Mucosa of descending colon (tissue), 3 donors: Measurements from ENCODE around the gene AP1AR. TPM values are rescaled to one million over a fixed set of nuclear protein-coding genes. Genes with fewer than 3 reads are reported as not detected.
"Not testable (repeated sequence)": the region's sequence is repeated elsewhere in the genome, so short reads cannot be mapped to it uniquely, and the experiment has no call there.

Experiments used
- ATAC-seq: fragments of 200-7000 bp; cut with Tn5 transposase; one replicate; pipeline ENCODE4 v1.9.1; 2020; ENCODE audit warnings: mild to moderate bottlenecking, moderate library complexity
- DNase-seq, 3 donors: peaks; one replicate each; pipeline ENCODE4 v3.0.0-alpha.2; 2020
- H3K36me3 ChIP-seq: fragments of 200-600 bp; one replicate; pipeline ENCODE4 v1.8.0; 2021; ENCODE audit warnings: low read depth, mild to moderate bottlenecking
- H3K4me1 ChIP-seq: fragments of 200-600 bp; one replicate; pipeline ENCODE4 v1.8.0; 2021; ENCODE audit warnings: low read depth, mild to moderate bottlenecking
- H3K4me3 ChIP-seq: fragments of 200-600 bp; one replicate; pipeline ENCODE4 v1.8.0; 2021; ENCODE audit warnings: mild to moderate bottlenecking
- H3K9me3 ChIP-seq: fragments of 200-600 bp; one replicate; pipeline ENCODE4 v1.8.0; 2021; ENCODE audit warnings: mild to moderate bottlenecking
- CTCF ChIP-seq: fragments of 200-600 bp; IDR thresholded peaks from one replicate; pipeline ENCODE4 v1.8.0; 2022; ENCODE audit warnings: antibody characterized with exemption, mild to moderate bottlenecking
- intact Hi-C, 2 donors: fragments of 100-400 bp; cut with DNase I in 1 of 2; cut with micrococcal nuclease in 1 of 2; formaldehyde crosslinking; loops; one replicate each; pipeline versions ENCODE4 v1.11.0 to v1.11.1; 2022; cut with DNase I, micrococcal nuclease
- total RNA-seq, 3 donors: library from RNA; stranded (reverse); fragmentation: NEBNext Ultra II Directional in 2 of 3; extraction: Animal tissue kit (Norgen Biotek cat#: 25700) in 2 of 3; gene quantifications; one replicate each; pipeline versions ENCODE4 v1.2.1 to v1.2.4, GENCODE V29; 2021 to 2023
- donor health status: DM: no; HTN: no; CAD: no; lungs with moderate emphysema.
- donor health status: DM: no; HTN: no; CAD: no.
- donor health status: DM: no; HTN: yes; CAD: no.

AP1AR gene
- total RNA-seq, 3 donors from 2014 or later = 32.3 to 51.5 (median 35.9) TPM

GRCh38 chr4:112299721-112300120 lies 68.1 kb downstream of the AP1AR start:
- Histone ChIP-seq H3K36me3 (no peaks in the 10 kb centered on the region), H3K4me1 (peaks cover 8% of the 10 kb centered on the region), H3K4me3 (no peak overlapping the region), H3K9me3 (no peaks in the 10 kb centered on the region)
- no peak for TF ChIP-seq CTCF
- DNase-seq (no peak), ATAC-seq (no peak)
- intact Hi-C loops = no loop called here

DNA sequence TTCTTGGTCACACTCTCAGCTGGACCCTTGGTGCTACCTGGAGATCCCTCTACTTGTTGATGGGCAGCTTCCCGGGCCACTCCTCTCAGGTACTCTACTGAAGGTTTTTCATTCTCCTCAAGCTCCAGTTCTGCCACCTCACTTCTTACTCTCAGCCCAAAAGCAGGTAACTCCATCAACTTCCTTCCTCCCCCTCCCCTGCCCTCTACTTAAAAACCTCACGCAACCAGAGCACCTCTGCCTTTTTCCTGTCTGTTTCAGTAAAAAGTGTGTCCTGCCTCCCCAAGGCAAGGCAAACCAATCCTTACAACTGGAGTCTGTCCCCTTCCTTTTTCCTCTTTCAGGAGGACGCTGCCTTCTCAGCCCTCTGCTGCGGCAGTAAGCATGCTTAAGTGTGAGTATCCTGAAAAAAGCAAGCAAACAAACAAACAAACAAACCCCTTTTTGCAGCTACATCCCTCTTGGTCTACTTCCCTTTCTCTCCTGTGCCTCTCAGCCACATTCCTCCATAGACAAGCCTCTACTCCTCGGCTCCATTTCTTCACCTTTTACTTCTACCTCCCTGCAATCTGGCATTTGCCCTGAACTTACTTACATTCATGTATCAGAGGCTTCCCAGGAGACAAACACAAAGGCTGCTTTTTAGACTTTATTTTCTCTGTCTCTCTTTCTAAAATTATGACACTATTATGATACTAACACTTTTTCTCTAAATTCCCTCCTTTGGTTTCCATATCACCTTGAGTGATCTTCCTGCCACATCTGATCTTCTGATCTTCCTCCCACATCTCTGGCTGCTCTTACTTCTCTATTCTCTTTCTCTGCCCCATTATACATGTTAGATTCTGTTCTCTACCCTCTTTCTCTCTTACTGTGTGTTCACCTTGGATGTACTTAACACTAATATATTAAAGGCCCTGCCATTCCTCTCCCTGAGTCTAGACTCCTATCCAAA lies 71.0 kb downstream of the AP1AR start:
- no peak for TF ChIP-seq CTCF
- H3K9me3 ChIP-seq = no peaks in the 10 kb centered on the region
- DNase-seq (no peak), ATAC-seq (peak; percentile 25)
- H3K36me3 ChIP-seq = no peaks in the 10 kb centered on the region
- intact Hi-C loops = no loop called here
- peaks cover 5% of the 10 kb centered on the region for H3K4me1 ChIP-seq
- H3K4me3 ChIP-seq = no peak overlapping the region

DNA sequence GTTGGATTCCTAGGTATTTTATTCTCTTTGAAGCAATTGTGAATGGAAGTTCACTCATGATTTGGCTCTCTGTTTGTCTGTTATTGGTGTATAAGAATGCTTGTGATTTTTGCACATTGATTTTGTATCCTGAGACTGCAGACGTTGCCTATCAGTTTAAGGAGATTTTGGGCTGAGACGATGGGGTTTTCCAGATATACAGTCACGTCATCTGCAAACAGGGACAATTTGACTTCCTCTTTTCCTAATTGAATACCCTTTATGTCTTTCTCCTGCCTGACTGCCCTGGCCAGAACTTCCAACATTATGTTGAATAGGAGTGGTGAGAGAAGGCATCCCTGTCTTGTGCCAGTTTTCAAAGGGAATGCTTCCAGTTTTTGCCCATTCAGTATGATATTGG lies 73.9 kb downstream of the AP1AR start:
- H3K4me1 ChIP-seq, H3K4me3 ChIP-seq, H3K36me3 ChIP-seq, H3K9me3 ChIP-seq, intact Hi-C loops, DNase-seq, ATAC-seq: not testable (repeated sequence)

DNA sequence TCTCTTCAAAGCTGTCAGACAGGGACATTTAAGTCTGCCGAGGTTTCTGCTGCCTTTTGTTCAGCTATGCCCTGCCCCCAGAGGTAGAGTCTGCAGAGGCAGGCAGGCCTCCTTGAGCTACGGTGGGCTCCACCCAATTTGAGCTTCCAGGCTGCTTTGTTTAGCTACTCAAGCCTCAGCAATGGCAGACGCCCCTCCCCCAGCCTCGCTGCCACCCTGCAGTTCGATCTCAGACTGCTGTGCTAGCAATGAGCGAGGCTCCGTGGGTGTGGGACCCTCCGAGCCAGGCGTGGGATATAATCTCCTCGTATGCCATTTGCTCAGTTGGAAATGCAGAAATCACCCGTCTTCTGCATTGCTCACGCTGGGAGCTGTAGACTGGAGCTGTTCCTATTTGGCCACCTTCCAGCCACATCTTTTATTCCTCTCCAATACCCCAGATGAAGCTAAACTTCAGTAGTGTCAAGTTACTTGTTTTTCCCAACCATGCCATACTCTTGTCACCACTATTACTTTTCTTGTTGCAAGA lies 77.7 kb downstream of the AP1AR start:
- DNase-seq, H3K9me3 ChIP-seq, ATAC-seq, H3K36me3 ChIP-seq, H3K4me1 ChIP-seq, H3K4me3 ChIP-seq, intact Hi-C loops: not testable (repeated sequence)

DNA sequence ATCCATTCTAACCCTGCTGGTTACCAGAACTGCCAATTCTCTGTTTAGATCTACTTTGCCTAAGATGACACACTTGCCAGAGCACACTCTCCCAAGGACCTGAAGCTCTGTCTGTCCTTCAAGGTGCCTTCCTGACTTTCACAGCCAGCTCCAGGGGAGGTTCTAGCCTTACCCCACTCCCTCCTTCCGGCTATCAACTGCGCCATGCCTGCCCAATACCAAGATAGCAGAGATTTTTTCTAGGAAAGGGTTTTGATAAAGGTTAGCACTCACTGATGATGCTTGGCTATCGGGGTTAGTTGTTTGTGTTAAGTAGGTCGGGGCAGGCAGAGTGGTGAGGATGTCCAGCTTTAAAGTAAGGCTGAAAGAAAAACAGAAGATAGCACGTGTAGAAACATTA lies 79.9 kb downstream of the AP1AR start:
- Histone ChIP-seq H3K9me3 (no peaks in the 10 kb centered on the region), H3K4me1 (no peaks in the 10 kb centered on the region), H3K4me3 (no peak overlapping the region), H3K36me3 (no peaks in the 10 kb centered on the region)
- TF ChIP-seq CTCF = no peak
- ATAC-seq (no peak), DNase-seq (no peak)
- intact Hi-C loops = no loop called here

GRCh38 chr4:112312610-112313239 lies 81.1 kb downstream of the AP1AR start:
- Histone ChIP-seq H3K9me3 (no peaks in the 10 kb centered on the region), H3K4me1 (no peaks in the 10 kb centered on the region), H3K4me3 (no peak overlapping the region), H3K36me3 (no peaks in the 10 kb centered on the region)
- no peak for TF ChIP-seq CTCF
- DNase-seq (no peak), ATAC-seq (peak; percentile 45)
- intact Hi-C loops = no loop called here
